ENCODE data around the gene MRPL47. TPM values are rescaled to one million over a fixed set of nuclear protein-coding genes. Genes with fewer than 3 reads are reported as not detected.

MRPL47 gene
- total and polyA plus RNA-seq, 9 of the 15 experiments (the other 6 are each of a cell fraction or from before 2014, with no cell fraction given), result 101 to 437 (median 141) TPM

DNA sequence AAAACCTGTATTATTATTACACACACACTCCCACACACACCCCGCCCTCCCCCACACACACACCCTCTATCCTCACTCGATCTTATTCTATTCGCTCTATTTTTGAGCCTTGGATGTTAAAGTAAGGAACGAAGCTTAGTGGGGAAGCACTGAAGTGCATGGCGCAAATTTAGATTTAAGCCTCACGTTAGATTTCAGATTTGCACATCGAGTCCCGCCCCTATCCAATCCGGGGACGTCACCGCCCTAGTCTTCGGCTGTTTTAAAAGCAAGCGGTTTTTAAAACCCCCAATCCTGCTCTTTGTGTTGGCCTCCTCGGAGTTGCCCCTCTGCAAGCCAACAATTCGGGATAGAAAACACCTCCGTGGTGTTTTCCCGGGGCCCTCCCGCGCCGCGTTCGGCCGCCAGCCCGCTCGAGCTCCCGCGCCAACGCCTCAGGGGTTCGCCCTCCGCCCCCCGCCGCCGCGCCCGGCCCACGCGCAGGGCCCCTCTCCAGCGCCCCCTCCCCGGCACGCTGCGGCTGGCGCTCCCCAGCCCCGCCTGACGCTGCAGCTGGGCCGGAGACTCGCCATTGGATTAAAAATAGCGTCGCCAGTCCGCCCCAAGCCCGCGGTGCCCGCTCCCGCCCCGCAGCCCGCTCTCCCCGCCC, 48.1 kb upstream of the MRPL47 start, which contains the start of gene USP13:
USP13 (plus strand) TSS at position 594 of the 649 bp plus-strand sequence. CDS start 186 bp downstream, outside the sequence.
- Histone ChIP-seq H3K79me2 (ENCODE audit: control insufficient read depth, insufficient read depth, low read length) (no peaks in the 10 kb centered on the region), H3K36me3 (ENCODE audit: control insufficient read depth, insufficient read depth, low read length) (no peaks in the 10 kb centered on the region), H3K9me3 (replicated peaks; ENCODE audit: control insufficient read depth, insufficient read depth, low read depth, low read length) (no peaks in the 10 kb centered on the region), H3K4me3 (peak within 1 kb of the TSS; percentile 55), H3K27me3 (ENCODE audit: control insufficient read depth in 2 of 2, insufficient read depth in 2 of 2, low read length in 2 of 2) (peaks cover 4 to 10% of the 10 kb centered on the region in 2 experiments; a peak in 3 of 5 replicates), H3K4me1 (replicated peaks in 1 of 2; ENCODE audit: control insufficient read depth in 2 of 2, insufficient read depth in 2 of 2, low read length in 2 of 2) (peaks cover 0 to 18% of the 10 kb centered on the region in 2 experiments; a peak in 3 of 5 replicates), H3K27ac (ENCODE audit: extremely low read depth, low read depth, low read length) (no peak within 1 kb of the TSS), H2AFZ (ENCODE audit: low read depth, low read length) (peak within 1 kb of the TSS; percentile 82), H3K9me1 (ENCODE audit: control insufficient read depth, insufficient read depth, low read length) (no peaks in the 10 kb centered on the region), H3K9ac (ENCODE audit: insufficient read depth in 1 of 2, low read depth in 2 of 2, low read length in 2 of 2) (peak within 1 kb of the TSS in 1 of 2 experiments; percentile 90; a peak in 2 of 4 replicates), H3K4me2 (ENCODE audit: insufficient read depth, low read length) (peak within 1 kb of the TSS; percentile 81), H4K20me1 (replicated peaks; ENCODE audit: control insufficient read depth, insufficient read depth, low read length) (0 out of 2 replicates have a peak, but pooled peaks cover 2% of the 10 kb centered on the region)
- WGBS (ENCODE audit: insufficient coverage, low coverage, missing lambda C conversion rate), result 2% methylated on average over 17 of the region's 56 CpGs
- peak; percentile 37 for FAIRE-seq
- intact Hi-C loops (cut with micrococcal nuclease) (loop anchor here (5.0 to 10.0 kb wide), 2 partner anchors 152 to 950 kb away; partner anchors contain the start of gene TTC14), in situ Hi-C loops (cut with MboI) (no loop called here)
- ChIA-PET CTCF (ENCODE audit: low intra/inter-chr PET ratio) (no interaction called here), POLR2A (interaction anchor here (0.6 to 0.8 kb wide), 3 partner anchors 37 to 107 kb away, joined by 3 to 4 read pairs (median 3); no protein-coding TSS in a partner anchor)
- ATAC-seq, result peak; percentile 35
- DNase-seq (ENCODE audit: extremely low read depth in 1 of 4, low spot score in 3 of 4), result peak; percentile 34 to 70 (median 54)
- BruUV-seq (replicated peaks), result no TSS peak
- no peak for TF ChIP-seq BCOR (IDR thresholded peaks at IDR 0.05)
- TF ChIP-seq ELF1 (tag; IDR thresholded peaks at IDR 0.05), result no peak
- TF ChIP-seq ZEB2 (IDR thresholded peaks at IDR 0.05), result no peak
- TF ChIP-seq, protein P1, sequence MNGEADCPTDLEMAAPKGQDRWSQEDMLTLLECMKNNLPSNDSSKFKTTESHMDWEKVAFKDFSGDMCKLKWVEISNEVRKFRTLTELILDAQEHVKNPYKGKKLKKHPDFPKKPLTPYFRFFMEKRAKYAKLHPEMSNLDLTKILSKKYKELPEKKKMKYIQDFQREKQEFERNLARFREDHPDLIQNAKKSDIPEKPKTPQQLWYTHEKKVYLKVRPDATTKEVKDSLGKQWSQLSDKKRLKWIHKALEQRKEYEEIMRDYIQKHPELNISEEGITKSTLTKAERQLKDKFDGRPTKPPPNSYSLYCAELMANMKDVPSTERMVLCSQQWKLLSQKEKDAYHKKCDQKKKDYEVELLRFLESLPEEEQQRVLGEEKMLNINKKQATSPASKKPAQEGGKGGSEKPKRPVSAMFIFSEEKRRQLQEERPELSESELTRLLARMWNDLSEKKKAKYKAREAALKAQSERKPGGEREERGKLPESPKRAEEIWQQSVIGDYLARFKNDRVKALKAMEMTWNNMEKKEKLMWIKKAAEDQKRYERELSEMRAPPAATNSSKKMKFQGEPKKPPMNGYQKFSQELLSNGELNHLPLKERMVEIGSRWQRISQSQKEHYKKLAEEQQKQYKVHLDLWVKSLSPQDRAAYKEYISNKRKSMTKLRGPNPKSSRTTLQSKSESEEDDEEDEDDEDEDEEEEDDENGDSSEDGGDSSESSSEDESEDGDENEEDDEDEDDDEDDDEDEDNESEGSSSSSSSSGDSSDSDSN (IDR thresholded peaks at IDR 0.05; ENCODE audit: borderline replicate concordance in 1 of 2, low read depth in 2 of 2, low read length in 2 of 2), result 0 out of 4 replicates have a peak, but pooled peaks of 1 of the 2 experiments have one; percentile 13
- TF ChIP-seq, protein P2, sequence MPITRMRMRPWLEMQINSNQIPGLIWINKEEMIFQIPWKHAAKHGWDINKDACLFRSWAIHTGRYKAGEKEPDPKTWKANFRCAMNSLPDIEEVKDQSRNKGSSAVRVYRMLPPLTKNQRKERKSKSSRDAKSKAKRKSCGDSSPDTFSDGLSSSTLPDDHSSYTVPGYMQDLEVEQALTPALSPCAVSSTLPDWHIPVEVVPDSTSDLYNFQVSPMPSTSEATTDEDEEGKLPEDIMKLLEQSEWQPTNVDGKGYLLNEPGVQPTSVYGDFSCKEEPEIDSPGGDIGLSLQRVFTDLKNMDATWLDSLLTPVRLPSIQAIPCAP (CRISPR knock-in tag; IDR thresholded peaks at IDR 0.05; ENCODE audit: borderline replicate concordance), result no peak
- TF ChIP-seq, protein P3, sequence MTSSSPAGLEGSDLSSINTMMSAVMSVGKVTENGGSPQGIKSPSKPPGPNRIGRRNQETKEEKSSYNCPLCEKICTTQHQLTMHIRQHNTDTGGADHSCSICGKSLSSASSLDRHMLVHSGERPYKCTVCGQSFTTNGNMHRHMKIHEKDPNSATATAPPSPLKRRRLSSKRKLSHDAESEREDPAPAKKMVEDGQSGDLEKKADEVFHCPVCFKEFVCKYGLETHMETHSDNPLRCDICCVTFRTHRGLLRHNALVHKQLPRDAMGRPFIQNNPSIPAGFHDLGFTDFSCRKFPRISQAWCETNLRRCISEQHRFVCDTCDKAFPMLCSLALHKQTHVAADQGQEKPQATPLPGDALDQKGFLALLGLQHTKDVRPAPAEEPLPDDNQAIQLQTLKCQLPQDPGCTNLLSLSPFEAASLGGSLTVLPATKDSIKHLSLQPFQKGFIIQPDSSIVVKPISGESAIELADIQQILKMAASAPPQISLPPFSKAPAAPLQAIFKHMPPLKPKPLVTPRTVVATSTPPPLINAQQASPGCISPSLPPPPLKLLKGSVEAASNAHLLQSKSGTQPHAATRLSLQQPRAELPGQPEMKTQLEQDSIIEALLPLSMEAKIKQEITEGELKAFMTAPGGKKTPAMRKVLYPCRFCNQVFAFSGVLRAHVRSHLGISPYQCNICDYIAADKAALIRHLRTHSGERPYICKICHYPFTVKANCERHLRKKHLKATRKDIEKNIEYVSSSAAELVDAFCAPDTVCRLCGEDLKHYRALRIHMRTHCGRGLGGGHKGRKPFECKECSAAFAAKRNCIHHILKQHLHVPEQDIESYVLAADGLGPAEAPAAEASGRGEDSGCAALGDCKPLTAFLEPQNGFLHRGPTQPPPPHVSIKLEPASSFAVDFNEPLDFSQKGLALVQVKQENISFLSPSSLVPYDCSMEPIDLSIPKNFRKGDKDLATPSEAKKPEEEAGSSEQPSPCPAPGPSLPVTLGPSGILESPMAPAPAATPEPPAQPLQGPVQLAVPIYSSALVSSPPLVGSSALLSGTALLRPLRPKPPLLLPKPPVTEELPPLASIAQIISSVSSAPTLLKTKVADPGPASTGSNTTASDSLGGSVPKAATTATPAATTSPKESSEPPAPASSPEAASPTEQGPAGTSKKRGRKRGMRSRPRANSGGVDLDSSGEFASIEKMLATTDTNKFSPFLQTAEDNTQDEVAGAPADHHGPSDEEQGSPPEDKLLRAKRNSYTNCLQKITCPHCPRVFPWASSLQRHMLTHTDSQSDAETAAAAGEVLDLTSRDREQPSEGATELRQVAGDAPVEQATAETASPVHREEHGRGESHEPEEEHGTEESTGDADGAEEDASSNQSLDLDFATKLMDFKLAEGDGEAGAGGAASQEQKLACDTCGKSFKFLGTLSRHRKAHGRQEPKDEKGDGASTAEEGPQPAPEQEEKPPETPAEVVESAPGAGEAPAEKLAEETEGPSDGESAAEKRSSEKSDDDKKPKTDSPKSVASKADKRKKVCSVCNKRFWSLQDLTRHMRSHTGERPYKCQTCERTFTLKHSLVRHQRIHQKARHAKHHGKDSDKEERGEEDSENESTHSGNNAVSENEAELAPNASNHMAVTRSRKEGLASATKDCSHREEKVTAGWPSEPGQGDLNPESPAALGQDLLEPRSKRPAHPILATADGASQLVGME (CRISPR knock-in tag; IDR thresholded peaks at IDR 0.05), result no peak
- peak; percentile 64 for TF ChIP-seq EGR1 (conservative IDR thresholded peaks at IDR 0.05)
- TF ChIP-seq ZNF699 (CRISPR knock-in tag; IDR thresholded peaks at IDR 0.05; ENCODE audit: insufficient replicate concordance), result no peak
- no peak for TF ChIP-seq ILF3 (IDR thresholded peaks at IDR 0.05; ENCODE audit: borderline replicate concordance)
